H1 (cell line): ENCODE measurements around the gene EHBP1. TPM values are rescaled to one million over a fixed set of nuclear protein-coding genes. Genes with fewer than 3 reads are reported as not detected.

Source experiments
- CTCF ChIA-PET: fragments of 300-600 bp; sonication (Branson Sonifier 250); formaldehyde crosslinking; loops from one replicate; lab custom pipeline; 2021; ENCODE audit not compliant: partially characterized antibody; lab: Charles Lee
- POLR2A ChIA-PET: fragments of 300-600 bp; sonication (Branson Sonifier 250); formaldehyde crosslinking; loops from one replicate; lab custom pipeline; 2021; ENCODE audit warnings: inconsistent platforms; ENCODE audit not compliant: partially characterized antibody; lab: Charles Lee
- DNase-seq, 2 experiments: peaks; one replicate each; pipeline versions ENCODE4 v3.0.0 to v3.0.0-alpha.2; 2010 to 2022; ENCODE audit warnings: low spot score in 2 of 2, low read depth in 1 of 2, mixed read lengths in 1 of 2
- FAIRE-seq: peaks from 2 replicates; lab custom pipeline; 2011; peaks lifted over from hg19 to GRCh38; lab: Jason Lieb, UNC
- H2AFZ ChIP-seq: 2 replicates; pipeline ENCODE4 v1.8.1; 2012; ENCODE audit warnings: low read length, inconsistent platforms
- H2AK5ac ChIP-seq: 2 replicates; pipeline ENCODE4 v1.6.1; 2013; ENCODE audit warnings: low read depth, low read length
- H2BK120ac ChIP-seq: replicated peaks from 2 replicates; pipeline ENCODE3; 2013; ENCODE audit warnings: low read depth, low read length, inconsistent platforms
- H2BK12ac ChIP-seq: 2 replicates; pipeline ENCODE4 v1.6.1; 2013; ENCODE audit warnings: low read depth, low read length
- H2BK15ac ChIP-seq: 2 replicates; pipeline ENCODE4 v1.6.1; 2013; ENCODE audit warnings: low read length
- H2BK20ac ChIP-seq: 2 replicates; pipeline ENCODE4 v1.6.1; 2013; ENCODE audit warnings: low read length
- H2BK5ac ChIP-seq: 2 replicates; pipeline ENCODE4 v1.6.1; 2013; ENCODE audit warnings: low read depth, low read length
- H3K14ac ChIP-seq: 2 replicates; pipeline ENCODE4 v1.6.1; 2013; ENCODE audit warnings: inconsistent platforms; ENCODE audit not compliant: insufficient read length
- H3K18ac ChIP-seq: 2 replicates; pipeline ENCODE4 v1.6.1; 2013; ENCODE audit warnings: low read length; ENCODE audit errors: extremely low read depth
- H3K23ac ChIP-seq: 2 replicates; pipeline ENCODE4 v1.6.1; 2013; ENCODE audit warnings: inconsistent platforms; ENCODE audit not compliant: insufficient read length
- H3K23me2 ChIP-seq: 2 replicates; pipeline ENCODE4 v1.6.1; 2013; ENCODE audit warnings: low read depth, low read length
- H3K27ac ChIP-seq: 2 replicates; pipeline ENCODE4 v1.6.1; 2011; ENCODE audit warnings: low read depth, low read length, inconsistent platforms
- H3K27me3 ChIP-seq, 4 experiments: replicated peaks in 1 of 4; 1 replicate in 1 of 4; 2 replicates in 3 of 4; pipeline versions ENCODE4 v1.6.1 to v1.8.1; 2011 to 2013; ENCODE audit warnings: low read length in 3 of 4, mild to moderate bottlenecking in 3 of 4, inconsistent platforms in 2 of 4, mixed read lengths in 2 of 4, moderate library complexity in 1 of 4; ENCODE audit not compliant: control insufficient read depth in 3 of 4, insufficient read depth in 3 of 4; ENCODE audit errors: extremely low read depth in 1 of 4
- H3K36me3 ChIP-seq, 4 experiments: 2 replicates each; pipeline versions ENCODE4 v1.6.1 to v1.8.1; 2011 to 2013; ENCODE audit warnings: mild to moderate bottlenecking in 4 of 4, low read length in 3 of 4, moderate library complexity in 2 of 4, control low read depth in 1 of 4, inconsistent platforms in 1 of 4; ENCODE audit not compliant: insufficient read depth in 4 of 4, control insufficient read depth in 2 of 4
- H3K4ac ChIP-seq: replicated peaks from 2 replicates; pipeline ENCODE3; 2013; ENCODE audit warnings: low read length, low read depth, mixed read lengths, inconsistent platforms; ENCODE audit not compliant: insufficient read length
- H3K4me1 ChIP-seq, 4 experiments: replicated peaks in 1 of 4; 1 replicate in 1 of 4; 2 replicates in 3 of 4; pipeline versions ENCODE4 v1.6.1 to v1.8.1; 2011 to 2013; ENCODE audit warnings: low read length in 3 of 4, inconsistent platforms in 2 of 4, mixed read lengths in 1 of 4; ENCODE audit not compliant: insufficient read depth in 4 of 4, control insufficient read depth in 3 of 4
- H3K4me2 ChIP-seq, 2 experiments: 2 replicates each; pipeline versions ENCODE4 v1.6.1 to v1.8.1; 2011 to 2013; ENCODE audit warnings: low read depth in 2 of 2, low read length in 2 of 2, control low read depth in 1 of 2, inconsistent platforms in 1 of 2, mild to moderate bottlenecking in 1 of 2; ENCODE audit not compliant: insufficient read depth in 1 of 2
- H3K4me3 ChIP-seq, 4 experiments: fragments of 200-600, 300-600 bp in 1 of 4; sonication (generic), shearing (Covaris generic), sonication (Bioruptor Twin) in 1 of 4; 2 replicates each; pipeline versions ENCODE4 v1.5.1 to v1.8.1; 2011 to 2016; ENCODE audit warnings: low read length in 4 of 4, low read depth in 3 of 4, control low read depth in 2 of 4, inconsistent platforms in 2 of 4, mild to moderate bottlenecking in 2 of 4, mixed read lengths in 1 of 4, moderate library complexity in 1 of 4; ENCODE audit not compliant: insufficient read depth in 2 of 4; ENCODE audit errors: extremely low read depth in 1 of 4
- H3K56ac ChIP-seq: replicated peaks from 2 replicates; pipeline ENCODE3; 2013; ENCODE audit warnings: low read depth, mild to moderate bottlenecking, mixed read lengths, low read length, inconsistent platforms; ENCODE audit not compliant: insufficient read length
- H3K79me1 ChIP-seq: 2 replicates; pipeline ENCODE4 v1.6.1; 2013; ENCODE audit warnings: low read depth, low read length, control low read depth
- H3K79me2 ChIP-seq, 2 experiments: 2 replicates each; pipeline versions ENCODE4 v1.6.1 to v1.8.1; 2012 to 2013; ENCODE audit warnings: low read length in 2 of 2, mild to moderate bottlenecking in 2 of 2, inconsistent platforms in 1 of 2; ENCODE audit not compliant: insufficient read depth in 2 of 2, control insufficient read depth in 1 of 2
- H3K9ac ChIP-seq, 4 experiments: replicated peaks in 1 of 4; 1 replicate in 1 of 4; 2 replicates in 3 of 4; pipeline versions ENCODE4 v1.6.1 to v1.8.1; 2011 to 2013; ENCODE audit warnings: low read depth in 3 of 4, low read length in 3 of 4, control low read depth in 2 of 4, mild to moderate bottlenecking in 2 of 4, moderate library complexity in 2 of 4, inconsistent platforms in 1 of 4; ENCODE audit errors: extremely low read depth in 1 of 4
- H3K9me3 ChIP-seq, 2 experiments: 2 replicates each; pipeline versions ENCODE4 v1.6.1 to v1.8.1; 2012 to 2013; ENCODE audit warnings: mild to moderate bottlenecking in 2 of 2, moderate library complexity in 2 of 2, control low read depth in 1 of 2, inconsistent platforms in 1 of 2, low read depth in 1 of 2, low read length in 1 of 2, mixed read lengths in 1 of 2; ENCODE audit not compliant: insufficient read depth in 2 of 2
- H4K20me1 ChIP-seq, 2 experiments: replicated peaks in 1 of 2; 2 replicates each; pipeline versions ENCODE3 to v1.8.1; 2011 to 2013; ENCODE audit warnings: inconsistent platforms in 2 of 2, low read length in 2 of 2, mild to moderate bottlenecking in 1 of 2; ENCODE audit not compliant: insufficient read depth in 2 of 2, control insufficient read depth in 1 of 2
- H4K5ac ChIP-seq: 2 replicates; pipeline ENCODE4 v1.6.1; 2013; ENCODE audit warnings: low read length, low read depth, mixed read lengths, inconsistent platforms; ENCODE audit not compliant: insufficient read length
- H4K8ac ChIP-seq: 2 replicates; pipeline ENCODE4 v1.8.0; 2013; ENCODE audit warnings: mild to moderate bottlenecking, moderate library complexity, low read length, inconsistent platforms; ENCODE audit not compliant: insufficient read depth; ENCODE audit errors: extremely low read depth
- H4K91ac ChIP-seq: replicated peaks from 2 replicates; pipeline ENCODE3; 2013; ENCODE audit warnings: low read length, mixed read lengths, inconsistent platforms; ENCODE audit not compliant: insufficient read length
- YY1 ChIP-seq: IDR thresholded peaks from 2 replicates; pipeline ENCODE4 v1.6.1; 2011; ENCODE audit warnings: low read depth, mild to moderate bottlenecking, low read length
- WGBS, 2 experiments: shearing (Covaris generic) in 1 of 2; methylation state at CpG; one replicate each; pipeline versions ENCODE4 v1.1.6 to v1.1.7; 2013 to 2015; ENCODE audit warnings: low lambda C conversion rate in 2 of 2, mixed read lengths in 2 of 2, inconsistent platforms in 1 of 2, low coverage in 1 of 2, missing lambda C conversion rate in 1 of 2; ENCODE audit not compliant: insufficient replicate concordance in 2 of 2, insufficient coverage in 1 of 2, insufficient read length in 1 of 2; ENCODE audit errors: extremely low coverage in 1 of 2, missing lambda C conversion rate in 1 of 2; 5-methylcytosine and 5-hydroxymethylcytosine counted together
- polyA plus RNA-seq, 7 experiments: library from polyadenylated mRNA; depleted of rRNA in 3 of 7; stranded (reverse) in 5 of 7; unstranded in 2 of 7; fragments of >200 nt in 5 of 7; fragments of 200-250 nt in 2 of 7; gene quantifications; 1 replicate in 5 of 7; 2 replicates in 1 of 7; 4 replicates in 1 of 7; pipeline versions ENCODE4 v1.2.1 to v1.2.3, GENCODE V29; 2011 to 2013; ENCODE audit warnings: missing spikeins in 2 of 7, mixed read lengths in 2 of 7
- total RNA-seq: library from RNA; stranded (reverse); fragmentation: NEBNext Ultra II Directional; extraction: Animal tissue kit (Norgen Biotek cat#: 25700); gene quantifications from 2 replicates; pipeline ENCODE4 v1.2.1, GENCODE V29; 2021

The EHBP1 gene
- total and polyA plus RNA-seq, 2 of the 8 experiments (the other 6 are each of a cell fraction or from before 2014, with no cell fraction given) = 12.0 to 64.1 TPM

GRCh38 chr2:62994206-62994605, 288.7 kb downstream of the EHBP1 start:
- Histone ChIP-seq H4K8ac (no peak overlapping the region; the same call in 1 of the 2 replicates), H2BK5ac (no peak overlapping the region), H3K36me3 (peaks cover 0 to 8% (median 4%) of the 10 kb centered on the region in 4 experiments; a peak in 5 of 8 replicates), H2BK12ac (no peak overlapping the region), H3K27ac (no peak overlapping the region), H3K23me2 (no peaks in the 10 kb centered on the region), H3K4ac (no peak overlapping the region), H2BK20ac (no peak overlapping the region), H2BK15ac (no peak overlapping the region), H4K91ac (no peak overlapping the region), H2BK120ac (no peak overlapping the region), H3K18ac (no peak overlapping the region), H3K14ac (no peak overlapping the region), H2AFZ (no peak overlapping the region), H3K79me2 (no peaks in the 10 kb centered on the region), H3K79me1 (no peaks in the 10 kb centered on the region), H3K23ac (no peak overlapping the region), H2AK5ac (no peak overlapping the region), H3K4me2 (no peak overlapping the region), H3K56ac (no peak overlapping the region), H3K4me1 (no peaks in the 10 kb centered on the region), H3K9me3 (no peaks in the 10 kb centered on the region), H3K9ac (no peak overlapping the region), H3K27me3 (no peaks in the 10 kb centered on the region), H4K5ac (no peak overlapping the region), H3K4me3 (no peak overlapping the region), H4K20me1 (no peaks in the 10 kb centered on the region)
- ChIA-PET POLR2A (no interaction called here), CTCF (interaction anchor here (0.6 to 1.2 kb wide), 3 partner anchors 19 to 29 kb away, joined by 4 to 5 read pairs (median 4); no protein-coding TSS in a partner anchor)
- FAIRE-seq (no peak), DNase-seq (no peak)
- WGBS, 2 experiments = 96% methylated on average over 4 of the region's 4 CpGs; no CpG with 5 or more reads in 1 of the 2 experiments
- TF ChIP-seq YY1 = no peak
